HepG2 (cell line): Measurements from ENCODE around the gene OR11G2. TPM values are rescaled to one million over a fixed set of nuclear protein-coding genes. Genes with fewer than 3 reads are reported as not detected.

Source experiments
- ATAC-seq: fragments of 200-7000 bp; cut with Tn5 transposase; 3 replicates; pipeline ENCODE4 v1.9.1; 2020; ENCODE audit warnings: mild to moderate bottlenecking, moderate library complexity
- BruUV-seq: library from RNA; stranded (reverse); fragments of 400-500 nt; replicated peaks from 2 replicates; lab custom pipeline; 2021; lab: Mats Ljungman, UMichigan
- CTCF ChIA-PET: fragments of 300-600 bp; formaldehyde crosslinking; extraction: SDS; loops from one replicate; lab custom pipeline; 2021; ENCODE audit warnings: low total read pairs, inconsistent platforms, low intra/inter-chr PET ratio; lab: Yijun Ruan, JAX
- POLR2A ChIA-PET: fragments of 350-600 bp; sonication (Branson Sonifier 250); formaldehyde crosslinking; loops from one replicate; lab custom pipeline; 2020; ENCODE audit warnings: antibody characterized with exemption, inconsistent platforms; lab: Yijun Ruan, JAX
- DNase-seq: peaks from one replicate; pipeline ENCODE4 v3.0.0-alpha.2; 2015; ENCODE audit warnings: low spot score
- FAIRE-seq: peaks from 3 replicates; lab custom pipeline; 2011; peaks lifted over from hg19 to GRCh38; lab: Jason Lieb, UNC
- H2AFZ ChIP-seq: one replicate; pipeline ENCODE4 v1.6.1; 2011; ENCODE audit warnings: low read length, inconsistent platforms
- H3K27ac ChIP-seq: fragments of 300-600 bp; 3 replicates; pipeline ENCODE4 v1.8.0; 2011; ENCODE audit warnings: mixed run types, mild to moderate bottlenecking, mixed read lengths, low read length, inconsistent platforms; ENCODE audit not compliant: insufficient read depth; ENCODE audit errors: extremely low read length
- H3K27me3 ChIP-seq, 2 experiments: fragments of 200-600 bp in 1 of 2; 2 replicates in 1 of 2; 3 replicates in 1 of 2; pipeline versions ENCODE4 v1.6.0 to v1.8.0; 2011; ENCODE audit warnings: low read length in 2 of 2, mild to moderate bottlenecking in 2 of 2, moderate library complexity in 2 of 2, inconsistent platforms in 1 of 2; ENCODE audit not compliant: insufficient read depth in 2 of 2, control insufficient read depth in 1 of 2
- H3K36me3 ChIP-seq, 2 experiments: fragments of 200-600 bp in 1 of 2; replicated peaks in 1 of 2; 2 replicates in 1 of 2; 3 replicates in 1 of 2; pipeline versions ENCODE4 v1.5.1 to v1.8.0; 2011; ENCODE audit warnings: low read length in 2 of 2, inconsistent platforms in 1 of 2; ENCODE audit not compliant: insufficient read depth in 2 of 2, control insufficient read depth in 1 of 2
- H3K4me1 ChIP-seq: 2 replicates; pipeline ENCODE4 v1.5.1; 2012; ENCODE audit warnings: low read length, inconsistent platforms; ENCODE audit not compliant: insufficient read depth
- H3K4me2 ChIP-seq: 2 replicates; pipeline ENCODE4 v1.6.0; 2011; ENCODE audit warnings: low read depth, low read length, inconsistent platforms
- H3K4me3 ChIP-seq, 3 experiments: fragments of 200-600 bp in 1 of 3; sonication (generic), shearing (Covaris generic) in 1 of 3; replicated peaks in 1 of 3; 2 replicates each; pipeline ENCODE4 v1.5.1; 2011 to 2016; ENCODE audit warnings: low read length in 3 of 3, inconsistent platforms in 2 of 3, low read depth in 2 of 3, mild to moderate bottlenecking in 2 of 3, control low read depth in 1 of 3, mixed read lengths in 1 of 3; ENCODE audit not compliant: insufficient read depth in 1 of 3
- H3K79me2 ChIP-seq: one replicate; pipeline ENCODE4 v1.6.1; 2011; ENCODE audit warnings: low read length, inconsistent platforms; ENCODE audit not compliant: insufficient read depth
- H3K9ac ChIP-seq: 2 replicates; pipeline ENCODE4 v1.6.0; 2011; ENCODE audit warnings: mild to moderate bottlenecking, low read depth, low read length, inconsistent platforms; ENCODE audit not compliant: insufficient read depth
- H3K9me3 ChIP-seq: 2 replicates; pipeline ENCODE4 v1.5.1; 2012; ENCODE audit warnings: mild to moderate bottlenecking, low read length
- H4K20me1 ChIP-seq: 2 replicates; pipeline ENCODE4 v1.6.0; 2011; ENCODE audit warnings: inconsistent platforms, mild to moderate bottlenecking, low read length, moderate library complexity; ENCODE audit not compliant: insufficient read depth
- CTCF ChIP-seq: sonication (generic); formaldehyde crosslinking; IDR thresholded peaks from 2 replicates; pipeline ENCODE4 v1.5.0; 2020; ENCODE audit warnings: mild to moderate bottlenecking, missing genetic modification reagents, moderate library complexity
- STAG1 ChIP-seq: sonication (generic); formaldehyde crosslinking; IDR thresholded peaks from 2 replicates; pipeline ENCODE4 v1.4.0; 2020; ENCODE audit warnings: missing genetic modification reagents
- TEAD3 ChIP-seq: optimal IDR thresholded peaks from 2 replicates; pipeline ENCODE3; 2016; ENCODE audit warnings: borderline replicate concordance
- ZNF142 ChIP-seq: sonication (generic); formaldehyde crosslinking; IDR thresholded peaks from 2 replicates; pipeline ENCODE4 v1.4.0; 2020; ENCODE audit warnings: missing genetic modification reagents
- WGBS: methylation state at CpG from one replicate; pipeline ENCODE4 v1.1.6; 2017; ENCODE audit warnings: low lambda C conversion rate; 5-methylcytosine and 5-hydroxymethylcytosine counted together
- in situ Hi-C: cut with HindIII; loops from 2 replicates; pipeline ENCODE4 v1.10.0; 2017; ENCODE audit warnings: low pct_unique_long_range_greater_than_20kb; ENCODE audit not compliant: extremely low pct_ligation_motif_present
- intact Hi-C: fragments of 100-400 bp; cut with micrococcal nuclease; formaldehyde crosslinking; loops from one replicate; pipeline ENCODE4 v1.10.0; 2022; ENCODE audit not compliant: unreplicated experiment
- polyA plus RNA-seq, 8 experiments: library from polyadenylated mRNA; depleted of rRNA in 3 of 8; stranded (reverse) in 7 of 8; unstranded in 1 of 8; fragments of >200 nt; fragmentation: Illumina TruSeq in 4 of 8; extraction: Trizol in 4 of 8; gene quantifications; 2 replicates each; pipeline versions ENCODE4 v1.2.1 to v1.2.3, GENCODE V29; 2011 to 2016; ENCODE audit warnings: low read depth in 4 of 8, missing spikeins in 1 of 8, mixed read lengths in 1 of 8; ENCODE audit not compliant: insufficient read depth in 1 of 8
- small RNA-seq, 3 experiments: library from RNA; depleted of rRNA; stranded (forward); fragments of <200 nt; gene quantifications; one replicate each; pipeline ENCODE3, GENCODE V24; 2012; ENCODE audit warnings: low read depth in 2 of 3, low replicate concordance in 1 of 3; ENCODE audit not compliant: insufficient read length in 3 of 3, insufficient read depth in 2 of 3
- total RNA-seq, 5 experiments: library from RNA; depleted of rRNA; stranded (reverse); fragments of >200 nt; fragmentation: Illumina TruSeq; extraction: Trizol; gene quantifications; 2 replicates each; pipeline ENCODE4 v1.2.3, GENCODE V29; 2016; ENCODE audit warnings: low read depth in 1 of 5

OR11G2 gene
- total and polyA plus RNA-seq, 2 of the 13 experiments (the other 11 are each of a cell fraction or from before 2014, with no cell fraction given): not detected

GRCh38 chr14:20247646-20248246 lies 57.0 kb downstream of the OR11G2 start:
- H4K20me1 ChIP-seq: no peaks in the 10 kb centered on the region
- no peak overlapping the region for H3K27ac ChIP-seq
- H3K27me3 ChIP-seq: no peaks in the 10 kb centered on the region
- POLR2A ChIA-PET: no interaction called here
- H2AFZ ChIP-seq: no peak overlapping the region
- H3K4me1 ChIP-seq: no peaks in the 10 kb centered on the region
- DNase-seq (peak; percentile 66), ATAC-seq (peak; percentile 93), FAIRE-seq (peak; percentile 61)
- no TSS peak for BruUV-seq
- no peaks in the 10 kb centered on the region for H3K9me3 ChIP-seq
- TF ChIP-seq TEAD3 (CRISPR knock-in tag) (peak; percentile 17), CTCF (CRISPR knock-in tag) (peak; percentile 72), ZNF142 (no peak), STAG1 (CRISPR knock-in tag) (peak; percentile 66)
- no peak overlapping the region for H3K4me3 ChIP-seq
- H3K4me2 ChIP-seq: no peak overlapping the region
- intact Hi-C loops (no loop called here), in situ Hi-C loops (no loop called here)
- H3K36me3 ChIP-seq: no peaks in the 10 kb centered on the region
- CTCF ChIA-PET: interaction anchor here (1.1 kb wide), 1 partner anchor 370 kb away, joined by 3 read pairs; no protein-coding TSS in a partner anchor
- no peaks in the 10 kb centered on the region for H3K79me2 ChIP-seq
- no peak overlapping the region for H3K9ac ChIP-seq
- 24% methylated on average over 3 of the region's 3 CpGs for WGBS

Small RNA genes lying within 50 kb of the gene (small RNA-seq; reads per million reads assigned to genes)
- gene GTF2IP22: 0 reads per million in 3 experiments

Other genes starting within 250 kb of the OR11G2 start
- not detected in 2 replicates for gene OR4K15, start 215.3 kb upstream of the OR11G2 start, total RNA-seq (2016; rRNA removed; fragmentation: Illumina TruSeq; extraction: Trizol)
- gene OR4K15, start 215.3 kb upstream of the OR11G2 start, polyA plus RNA-seq (2011; rRNA removed): not detected in 2 replicates
- not detected in 2 replicates for gene OR4Q2, start 188.7 kb upstream of the OR11G2 start, total RNA-seq (2016; rRNA removed; fragmentation: Illumina TruSeq; extraction: Trizol)
- not detected in 2 replicates for gene OR4Q2, start 188.7 kb upstream of the OR11G2 start, polyA plus RNA-seq (2011; rRNA removed)
- not detected in 2 replicates for gene OR4K14, start 171.6 kb upstream of the OR11G2 start, total RNA-seq (2016; rRNA removed; fragmentation: Illumina TruSeq; extraction: Trizol)
- not detected in 2 replicates for gene OR4K14, start 171.6 kb upstream of the OR11G2 start, polyA plus RNA-seq (2011; rRNA removed)
- not detected in 2 replicates for gene OR4K13, start 154.9 kb upstream of the OR11G2 start, total RNA-seq (2016; rRNA removed; fragmentation: Illumina TruSeq; extraction: Trizol)
- not detected in 2 replicates for gene OR4K13, start 154.9 kb upstream of the OR11G2 start, polyA plus RNA-seq (2011; rRNA removed)
- not detected in 2 replicates for gene OR4L1, start 130.9 kb upstream of the OR11G2 start, total RNA-seq (2016; rRNA removed; fragmentation: Illumina TruSeq; extraction: Trizol)
- gene OR4L1, start 130.9 kb upstream of the OR11G2 start, polyA plus RNA-seq (2011; rRNA removed): not detected in 2 replicates
- not detected in 2 replicates for gene OR4K17, start 80.2 kb upstream of the OR11G2 start, total RNA-seq (2016; rRNA removed; fragmentation: Illumina TruSeq; extraction: Trizol)
- gene OR4K17, start 80.2 kb upstream of the OR11G2 start, polyA plus RNA-seq (2011; rRNA removed): not detected in 2 replicates
- not detected in 2 replicates for gene OR4N5, start 52.1 kb upstream of the OR11G2 start, total RNA-seq (2016; rRNA removed; fragmentation: Illumina TruSeq; extraction: Trizol)
- gene OR4N5, start 52.1 kb upstream of the OR11G2 start, polyA plus RNA-seq (2011; rRNA removed): not detected in 2 replicates
- gene OR11H6, start 32.8 kb downstream of the OR11G2 start, total RNA-seq (2016; rRNA removed; fragmentation: Illumina TruSeq; extraction: Trizol): not detected in 2 replicates
- not detected in 2 replicates for gene OR11H6, start 32.8 kb downstream of the OR11G2 start, polyA plus RNA-seq (2011; rRNA removed)
- gene OR11H7, start 38.1 kb downstream of the OR11G2 start, total RNA-seq (2016; rRNA removed; fragmentation: Illumina TruSeq; extraction: Trizol): not detected in 2 replicates
- not detected in 2 replicates for gene OR11H7, start 38.1 kb downstream of the OR11G2 start, polyA plus RNA-seq (2011; rRNA removed)
- not detected in 2 replicates for gene OR11H4, start 48.4 kb downstream of the OR11G2 start, total RNA-seq (2016; rRNA removed; fragmentation: Illumina TruSeq; extraction: Trizol)
- gene OR11H4, start 48.4 kb downstream of the OR11G2 start, polyA plus RNA-seq (2011; rRNA removed): not detected in 2 replicates
- gene TTC5, start 115.1 kb downstream of the OR11G2 start, total RNA-seq (2016; rRNA removed; fragmentation: Illumina TruSeq; extraction: Trizol): 28.5 and 44.6 TPM in 2 replicates
- 8.2 and 8.7 TPM in 2 replicates for gene TTC5, start 115.1 kb downstream of the OR11G2 start, polyA plus RNA-seq (2011; rRNA removed)
- 98.3 and 110 TPM in 2 replicates for gene CCNB1IP1, start 142.4 kb downstream of the OR11G2 start, total RNA-seq (2016; rRNA removed; fragmentation: Illumina TruSeq; extraction: Trizol)
- 101 and 125 TPM in 2 replicates for gene CCNB1IP1, start 142.4 kb downstream of the OR11G2 start, polyA plus RNA-seq (2011; rRNA removed)
- gene PARP2, start 152.7 kb downstream of the OR11G2 start, total RNA-seq (2016; rRNA removed; fragmentation: Illumina TruSeq; extraction: Trizol): 37.3 and 39.1 TPM in 2 replicates
- gene PARP2, start 152.7 kb downstream of the OR11G2 start, polyA plus RNA-seq (2011; rRNA removed): 31.3 and 38.4 TPM in 2 replicates
- gene TEP1, start 222.6 kb downstream of the OR11G2 start, total RNA-seq (2016; rRNA removed; fragmentation: Illumina TruSeq; extraction: Trizol): 9.5 and 12.8 TPM in 2 replicates
- gene TEP1, start 222.6 kb downstream of the OR11G2 start, polyA plus RNA-seq (2011; rRNA removed): 11.0 and 16.9 TPM in 2 replicates
- gene KLHL33, start 245.3 kb downstream of the OR11G2 start, total RNA-seq (2016; rRNA removed; fragmentation: Illumina TruSeq; extraction: Trizol): not detected in 2 replicates
- 0.05 TPM in 1 of 2 replicates, not detected in the other for gene KLHL33, start 245.3 kb downstream of the OR11G2 start, polyA plus RNA-seq (2011; rRNA removed)